GM23248 (cell line): ENCODE measurements around the gene CHST6. TPM values are rescaled to one million over a fixed set of nuclear protein-coding genes. Genes with fewer than 3 reads are reported as not detected.
"Not testable (repeated sequence)": the region's sequence is repeated elsewhere in the genome, so short reads cannot be mapped to it uniquely, and the experiment has no call there.

Source experiments
- DNase-seq: peaks from one replicate; pipeline ENCODE4 v3.0.0-alpha.2; 2015
- H2AFZ ChIP-seq: fragments of 200-600 bp; sonication (generic); 2 replicates; pipeline ENCODE4 v1.6.1; 2016; ENCODE audit warnings: antibody characterized with exemption
- H3F3A ChIP-seq: fragments of 200-600 bp; sonication (generic); 2 replicates; pipeline ENCODE4 v1.6.1; 2016; ENCODE audit warnings: mild to moderate bottlenecking, antibody characterized with exemption, mixed run types; ENCODE audit not compliant: insufficient read depth
- H3K27ac ChIP-seq: fragments of 200-600 bp; sonication (generic); 2 replicates; pipeline ENCODE4 v1.5.1; 2016; ENCODE audit warnings: mild to moderate bottlenecking
- H3K27me3 ChIP-seq: fragments of 200-600 bp; sonication (generic); replicated peaks from 2 replicates; pipeline ENCODE4 v1.6.1; 2016; ENCODE audit warnings: mild to moderate bottlenecking; ENCODE audit not compliant: insufficient read depth
- H3K36me3 ChIP-seq: fragments of 200-600 bp; sonication (generic); 2 replicates; pipeline ENCODE4 v1.6.1; 2016; ENCODE audit warnings: low read depth, mild to moderate bottlenecking
- H3K4me1 ChIP-seq: fragments of 200-600 bp; sonication (generic); 2 replicates; pipeline ENCODE4 v1.6.1; 2016; ENCODE audit warnings: mild to moderate bottlenecking; ENCODE audit not compliant: insufficient read depth
- H3K4me2 ChIP-seq: fragments of 200-600 bp; sonication (generic); one replicate; pipeline ENCODE4 v1.6.1; 2016; ENCODE audit warnings: mild to moderate bottlenecking; ENCODE audit not compliant: unreplicated experiment
- H3K4me3 ChIP-seq: fragments of 200-600 bp; sonication (generic); 2 replicates; pipeline ENCODE4 v1.5.1; 2016; ENCODE audit warnings: mild to moderate bottlenecking
- H3K79me2 ChIP-seq: fragments of 200-600 bp; sonication (generic); 2 replicates; pipeline ENCODE4 v1.6.1; 2016; ENCODE audit warnings: mild to moderate bottlenecking; ENCODE audit not compliant: insufficient read depth
- H3K9ac ChIP-seq: fragments of 200-600 bp; sonication (generic); 2 replicates; pipeline ENCODE4 v1.6.1; 2016; ENCODE audit warnings: mild to moderate bottlenecking
- H3K9me2 ChIP-seq: fragments of 200-600 bp; sonication (generic); 2 replicates; pipeline ENCODE4 v1.6.1; 2016; ENCODE audit warnings: mixed run types, mild to moderate bottlenecking, moderate library complexity; ENCODE audit not compliant: insufficient read depth
- H3K9me3 ChIP-seq: fragments of 200-600 bp; sonication (generic); one replicate; pipeline ENCODE4 v1.6.1; 2017; ENCODE audit warnings: low read depth
- H4K20me1 ChIP-seq: fragments of 200-600 bp; sonication (generic); 2 replicates; pipeline ENCODE4 v1.6.0; 2016; ENCODE audit not compliant: insufficient read depth
- EZH2 ChIP-seq: fragments of 200-600 bp; sonication (generic); IDR thresholded peaks from 2 replicates; pipeline ENCODE4 v1.6.1; 2018; ENCODE audit warnings: antibody characterized with exemption, mild to moderate bottlenecking; ENCODE audit not compliant: insufficient read depth, poor library complexity, severe bottlenecking
- EZH2phosphoT487 ChIP-seq: fragments of 200-600 bp; sonication (generic); IDR thresholded peaks from 2 replicates; pipeline ENCODE4 v1.6.1; 2018; ENCODE audit warnings: antibody characterized with exemption, moderate library complexity, mild to moderate bottlenecking, low read depth; ENCODE audit not compliant: insufficient read depth
- WGBS, 2 experiments: methylation state at CpG; one replicate each; pipeline ENCODE4 v1.1.6; 2015 to 2017; ENCODE audit warnings: low lambda C conversion rate in 2 of 2, low coverage in 1 of 2; ENCODE audit errors: missing lambda C conversion rate in 2 of 2; 5-methylcytosine and 5-hydroxymethylcytosine counted together
- in situ Hi-C: fragments of 300-500 bp; cut with MboI; formaldehyde crosslinking; loops from 2 replicates; pipeline ENCODE4 v1.15.0; 2020
- polyA plus RNA-seq: library from polyadenylated mRNA; unstranded; fragments of >200 nt; fragmentation: Nextera tagmentation; extraction: Ambion mirVana; gene quantifications from 2 replicates; pipeline ENCODE4 v1.2.1, GENCODE V29; 2016
- total RNA-seq: library from RNA; depleted of rRNA; stranded (reverse); fragments of >200 nt; shearing (Covaris generic); gene quantifications from 2 replicates; pipeline ENCODE4 v1.2.3, GENCODE V29; 2014

The CHST6 gene
- total and polyA plus RNA-seq, 2 experiments from 2014 or later, result 0.10 to 0.65 TPM

DNA sequence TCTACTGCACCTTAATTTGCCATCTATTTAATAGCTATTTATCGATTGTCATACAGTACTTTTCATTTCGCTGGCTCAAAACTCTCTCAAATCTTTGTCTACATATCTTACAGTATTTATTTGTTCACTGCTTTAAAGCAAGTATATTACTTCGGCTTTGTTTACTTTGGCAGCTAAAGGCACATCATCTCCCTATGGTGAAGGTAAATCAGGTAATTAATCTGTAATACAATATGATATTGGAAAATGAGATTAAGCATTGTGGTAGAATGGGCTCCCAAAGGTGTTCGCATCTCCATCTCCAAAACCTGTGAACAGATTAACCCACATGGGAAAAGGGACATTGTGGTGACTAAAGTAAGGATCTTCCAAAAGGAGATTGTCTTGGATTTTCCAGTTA lies 37.2 kb downstream of the CHST6 start:
- H3K4me2 ChIP-seq, result no peak overlapping the region
- H3K27ac ChIP-seq, result no peak overlapping the region
- no peak overlapping the region for H3K4me3 ChIP-seq
- no peaks in the 10 kb centered on the region for H3K36me3 ChIP-seq
- no peaks in the 10 kb centered on the region for H3K4me1 ChIP-seq
- no peak overlapping the region for H2AFZ ChIP-seq
- H3K27me3 ChIP-seq, result no peaks in the 10 kb centered on the region
- no peaks in the 10 kb centered on the region for H3K9me2 ChIP-seq
- no peaks in the 10 kb centered on the region for H3K9me3 ChIP-seq
- 98 to 99% methylated on average over 4 of the region's 4 CpGs for WGBS, 2 experiments
- TF ChIP-seq EZH2, result no peak
- no peak for TF ChIP-seq EZH2phosphoT487
- peaks cover 98% of the 10 kb centered on the region for H3K79me2 ChIP-seq
- H3K9ac ChIP-seq, result no peak overlapping the region
- in situ Hi-C loops, result no loop called here
- no peak for DNase-seq
- H4K20me1 ChIP-seq, result no peaks in the 10 kb centered on the region; the same call in 1 of the 2 replicates
- H3F3A ChIP-seq, result no peaks in the 10 kb centered on the region

DNA sequence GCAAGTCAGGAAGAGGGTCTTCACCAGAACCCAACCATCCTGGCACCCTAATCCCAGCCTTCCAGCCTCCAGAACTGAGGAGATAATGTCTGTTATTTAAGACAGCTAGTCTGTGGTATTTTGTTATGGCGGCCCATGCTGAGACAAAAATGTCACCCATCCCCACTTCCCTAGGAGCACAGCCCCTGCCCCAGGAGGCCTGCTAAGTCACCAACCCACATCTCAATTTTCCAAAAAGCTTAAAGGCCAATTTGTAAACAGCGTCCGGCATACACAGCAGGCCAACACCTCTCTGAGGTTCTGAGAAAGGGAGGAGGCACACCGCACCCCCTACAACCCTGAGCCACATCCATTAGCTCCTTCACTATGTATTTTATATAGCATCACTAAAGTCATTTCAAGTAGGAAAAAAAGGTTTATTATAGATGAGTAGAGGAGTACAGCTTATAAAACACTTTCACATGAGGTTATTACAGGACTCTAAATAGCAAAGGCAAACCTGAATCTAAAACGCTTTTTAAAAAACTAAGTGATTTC lies 37.7 kb downstream of the CHST6 start:
- no peak overlapping the region for H2AFZ ChIP-seq
- H3K36me3 ChIP-seq, result no peaks in the 10 kb centered on the region
- H3K27ac ChIP-seq, result no peak overlapping the region
- no peak overlapping the region for H3K4me2 ChIP-seq
- H3K4me1 ChIP-seq, result no peaks in the 10 kb centered on the region
- H4K20me1 ChIP-seq, result no peaks in the 10 kb centered on the region; the same call in 1 of the 2 replicates
- WGBS, 2 experiments, result 98 to 100% methylated on average over 5 of the region's 5 CpGs
- in situ Hi-C loops, result no loop called here
- no peaks in the 10 kb centered on the region for H3K27me3 ChIP-seq
- TF ChIP-seq EZH2phosphoT487, result no peak
- no peak for TF ChIP-seq EZH2
- H3K9me3 ChIP-seq, result no peaks in the 10 kb centered on the region
- DNase-seq, result no peak
- H3K9me2 ChIP-seq, result no peaks in the 10 kb centered on the region
- H3K4me3 ChIP-seq, result no peak overlapping the region
- H3K79me2 ChIP-seq, result peaks cover 98% of the 10 kb centered on the region
- no peak overlapping the region for H3K9ac ChIP-seq
- no peaks in the 10 kb centered on the region for H3F3A ChIP-seq

DNA sequence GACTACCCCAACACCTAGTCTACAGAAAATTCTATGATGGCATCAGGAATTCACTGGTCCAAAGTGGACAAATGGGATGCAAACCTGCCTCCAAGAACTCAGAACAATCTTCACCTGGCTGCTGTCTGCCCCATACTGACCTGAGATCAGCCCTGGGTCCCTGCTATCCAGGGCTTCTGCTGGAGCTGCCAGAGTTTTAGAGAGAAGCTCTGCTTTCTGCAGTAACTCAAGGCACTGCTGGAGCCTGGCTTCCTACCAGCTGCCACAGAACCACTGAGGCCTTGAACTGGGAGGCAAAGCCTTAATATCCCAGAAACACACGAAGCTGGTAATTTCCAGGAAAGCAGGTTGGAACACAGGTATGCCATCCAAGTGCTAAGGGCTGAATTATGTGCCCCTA lies 38.3 kb downstream of the CHST6 start:
- in situ Hi-C loops, result no loop called here
- H4K20me1 ChIP-seq, result no peaks in the 10 kb centered on the region; the same call in 1 of the 2 replicates
- WGBS, 2 experiments, result 91 to 100% methylated on average over 1 of the region's 1 CpG

DNA sequence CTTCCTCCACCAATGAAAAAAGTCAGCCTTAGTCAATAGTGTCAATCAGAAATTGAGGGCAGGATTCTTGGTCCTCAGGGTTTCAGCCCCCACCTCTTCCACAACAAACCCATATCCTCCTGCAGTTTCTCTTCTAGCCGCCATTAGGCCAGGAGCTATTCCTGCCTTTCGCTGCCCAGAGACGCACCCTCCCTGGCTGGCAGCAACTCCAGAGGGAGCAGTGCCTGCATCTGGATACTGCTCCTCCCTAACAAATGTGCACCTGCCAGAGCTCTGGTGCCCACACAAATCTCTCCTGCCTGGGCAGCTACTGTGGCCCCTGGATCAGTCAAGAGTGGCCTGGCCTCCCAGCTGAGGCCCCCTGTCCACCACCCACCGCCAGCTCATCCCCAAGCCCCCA lies 38.8 kb downstream of the CHST6 start:
- H2AFZ ChIP-seq, H3K27ac ChIP-seq, H3K9ac ChIP-seq, H3K4me1 ChIP-seq, H3K9me2 ChIP-seq, DNase-seq, H3K9me3 ChIP-seq, H3K4me2 ChIP-seq, H3K36me3 ChIP-seq, H3K4me3 ChIP-seq, H3F3A ChIP-seq, H3K27me3 ChIP-seq, in situ Hi-C loops, H4K20me1 ChIP-seq: not testable (repeated sequence)
- peaks cover 98% of the 10 kb centered on the region for H3K79me2 ChIP-seq
- WGBS, 2 experiments, result 98 to 100% methylated on average over 3 to 4 of the region's 4 CpGs

More for the DNA sequence above, 38.3 kb downstream of the CHST6 start:
- H3K9ac ChIP-seq, result no peak overlapping the region
- no peaks in the 10 kb centered on the region for H3K4me1 ChIP-seq
- H3K79me2 ChIP-seq, result peaks cover 98% of the 10 kb centered on the region
- TF ChIP-seq EZH2phosphoT487, result no peak
- no peak for TF ChIP-seq EZH2
- no peak overlapping the region for H3K4me3 ChIP-seq
- H3K27me3 ChIP-seq, result no peaks in the 10 kb centered on the region
- no peak overlapping the region for H2AFZ ChIP-seq
- no peak overlapping the region for H3K4me2 ChIP-seq
- H3K9me3 ChIP-seq, result no peaks in the 10 kb centered on the region
- no peaks in the 10 kb centered on the region for H3K9me2 ChIP-seq
- no peaks in the 10 kb centered on the region for H3F3A ChIP-seq
- no peak for DNase-seq
- H3K27ac ChIP-seq, result no peak overlapping the region
- no peaks in the 10 kb centered on the region for H3K36me3 ChIP-seq

DNA sequence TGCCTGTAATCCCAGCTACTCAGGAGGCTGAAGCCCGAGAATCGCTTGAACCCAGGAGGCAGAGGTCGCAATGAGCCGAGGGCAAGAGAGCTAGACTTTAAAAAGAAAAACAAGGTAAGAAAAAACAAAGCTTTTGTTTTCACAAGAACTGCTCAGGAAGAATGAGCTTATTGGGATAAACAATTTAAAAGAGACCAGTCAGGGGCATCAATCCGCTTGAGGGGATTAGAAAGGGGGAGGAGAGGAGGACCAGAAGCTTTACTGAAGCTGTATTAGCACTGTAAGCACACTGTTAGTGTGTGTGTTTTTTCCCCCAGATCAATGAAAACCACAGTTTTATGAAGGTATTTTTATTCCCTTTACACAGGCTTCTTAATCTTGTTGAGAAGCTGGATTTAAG lies 39.6 kb downstream of the CHST6 start:
- Histone ChIP-seq H3F3A (no peaks in the 10 kb centered on the region), H3K36me3 (peaks cover 7% of the 10 kb centered on the region; the same call in 1 of the 2 replicates), H3K27ac (no peak overlapping the region), H3K9me3 (no peaks in the 10 kb centered on the region), H3K9ac (no peak overlapping the region), H3K4me2 (no peak overlapping the region), H3K4me1 (no peaks in the 10 kb centered on the region), H3K9me2 (no peaks in the 10 kb centered on the region), H3K27me3 (no peaks in the 10 kb centered on the region), H3K79me2 (peaks cover 98% of the 10 kb centered on the region), H3K4me3 (no peak overlapping the region), H2AFZ (no peak overlapping the region), H4K20me1 (no peaks in the 10 kb centered on the region)
- no peak for DNase-seq
- WGBS, 2 experiments, result 78 to 84% methylated on average over 5 of the region's 5 CpGs
- in situ Hi-C loops, result no loop called here
- TF ChIP-seq EZH2, result no peak
- TF ChIP-seq EZH2phosphoT487, result no peak
